Vagina (tissue), 2 donors: ENCODE data around the gene RERG. TPM values are rescaled to one million over a fixed set of nuclear protein-coding genes. Genes with fewer than 3 reads are reported as not detected.
A peak's percentile ranks its signal among the peaks of the same experiment; 100 is the strongest.

Experiments used
- DNase-seq, 2 donors: peaks; one replicate each; pipeline ENCODE4 v3.0.0-alpha.2; 2017; ENCODE audit errors: extremely low spot score in 2 of 2
- H3K27ac ChIP-seq: fragments of 200-600 bp; sonication (generic); one replicate; pipeline ENCODE4 v1.5.1; 2019
- H3K27me3 ChIP-seq: fragments of 200-600 bp; sonication (generic); one replicate; pipeline ENCODE4 v1.5.1; 2019
- H3K36me3 ChIP-seq, 2 donors: fragments of 200-600 bp; sonication (generic); one replicate each; pipeline ENCODE4 v1.5.1; 2017 to 2019
- H3K4me1 ChIP-seq: fragments of 200-600 bp; sonication (generic); one replicate; pipeline ENCODE4 v1.5.1; 2019
- H3K4me3 ChIP-seq, 2 donors: fragments of 200-600 bp; sonication (generic); 1 replicate in 1 of 2; 2 replicates in 1 of 2; pipeline ENCODE4 v1.5.1; 2016 to 2019
- H3K9me3 ChIP-seq: fragments of 200-600 bp; sonication (generic); one replicate; pipeline ENCODE4 v1.5.1; 2019
- CTCF ChIP-seq, 3 experiments: fragments of 450-650 bp in 2 of 3; fragments of 200-600 bp in 1 of 3; sonication (generic) in 1 of 3; IDR thresholded peaks; one replicate each; pipeline ENCODE4 v1.5.1; 2017 to 2019; ENCODE audit warnings: antibody characterized with exemption in 3 of 3, mild to moderate bottlenecking in 2 of 3, moderate library complexity in 2 of 3
- POLR2A ChIP-seq, 2 donors: fragments of 450-650 bp; IDR thresholded peaks; one replicate each; pipeline ENCODE4 v1.6.1; 2017; ENCODE audit warnings: antibody characterized with exemption in 2 of 2, mild to moderate bottlenecking in 2 of 2, moderate library complexity in 2 of 2
- POLR2AphosphoS5 ChIP-seq, 2 donors: sonication (generic); formaldehyde crosslinking; IDR thresholded peaks; one replicate each; pipeline ENCODE4 v1.9.0; 2017; ENCODE audit warnings: antibody characterized with exemption in 2 of 2, mild to moderate bottlenecking in 2 of 2, low read depth in 1 of 2; ENCODE audit not compliant: insufficient read depth in 1 of 2
- intact Hi-C: fragments of 100-400 bp; cut with DNase I; formaldehyde crosslinking; loops from one replicate; pipeline ENCODE4 v1.15.1; 2023
- total RNA-seq: library from RNA; depleted of rRNA; stranded (reverse); fragments of >200 nt; gene quantifications from one replicate; pipeline ENCODE4 v1.2.3, GENCODE V29; 2016

The RERG gene
- total RNA-seq, 1 donor from 2014 or later: 31.9 TPM

- peak in 1 of 2 donors; percentile 58 for TF ChIP-seq POLR2AphosphoS5 (IDR thresholded peaks at IDR 0.05; ENCODE audit: insufficient read depth in 1 of 2, low read depth in 1 of 2)
- no peak for TF ChIP-seq CTCF (IDR thresholded peaks at IDR 0.05)
- H3K27me3 ChIP-seq: no peaks in the 10 kb centered on the region
- no peaks in the 10 kb centered on the region for H3K9me3 ChIP-seq
- no peaks in the 10 kb centered on the region for H3K36me3 ChIP-seq
- H3K27ac ChIP-seq: peak overlapping the region; percentile 79
- no peak overlapping the region for H3K4me3 ChIP-seq
- no peak for DNase-seq
- peaks cover 30% of the 10 kb centered on the region for H3K4me1 ChIP-seq
- intact Hi-C loops: no loop called here
These were observed 56.1 kb downstream of the RERG start for GRCh38 chr12:15165012-15165659.

GRCh38 chr12:15163030-15163976 is 57.9 kb downstream of the RERG start:
- Histone ChIP-seq H3K27me3 (no peaks in the 10 kb centered on the region), H3K27ac (peak overlapping the region; percentile 79), H3K36me3 (no peaks in the 10 kb centered on the region), H3K4me3 (no peak overlapping the region), H3K9me3 (no peaks in the 10 kb centered on the region), H3K4me1 (peaks cover 26% of the 10 kb centered on the region)
- intact Hi-C loops: no loop called here
- no peak for DNase-seq
- TF ChIP-seq POLR2AphosphoS5 (IDR thresholded peaks at IDR 0.05; ENCODE audit: insufficient read depth in 1 of 2, low read depth in 1 of 2) (no peak), POLR2A (IDR thresholded peaks at IDR 0.05) (no peak), CTCF (IDR thresholded peaks at IDR 0.05) (no peak)

- no peaks in the 10 kb centered on the region for H3K9me3 ChIP-seq
- H3K27ac ChIP-seq: peak overlapping the region; percentile 70
- DNase-seq: no peak
- peak in 1 of 2 donors; percentile 12 for TF ChIP-seq POLR2AphosphoS5 (IDR thresholded peaks at IDR 0.05; ENCODE audit: insufficient read depth in 1 of 2, low read depth in 1 of 2)
- TF ChIP-seq POLR2A (IDR thresholded peaks at IDR 0.05): no peak
- no peak overlapping the region for H3K4me3 ChIP-seq
- intact Hi-C loops: loop anchor here (5.0 kb wide), 1 partner anchor 49 kb away; no protein-coding TSS in a partner anchor
- H3K36me3 ChIP-seq: no peaks in the 10 kb centered on the region
- peaks cover 31% of the 10 kb centered on the region for H3K4me1 ChIP-seq
- H3K27me3 ChIP-seq: no peaks in the 10 kb centered on the region
These were observed 63.1 kb downstream of the RERG start for GRCh38 chr12:15158083-15158482.

DNA sequence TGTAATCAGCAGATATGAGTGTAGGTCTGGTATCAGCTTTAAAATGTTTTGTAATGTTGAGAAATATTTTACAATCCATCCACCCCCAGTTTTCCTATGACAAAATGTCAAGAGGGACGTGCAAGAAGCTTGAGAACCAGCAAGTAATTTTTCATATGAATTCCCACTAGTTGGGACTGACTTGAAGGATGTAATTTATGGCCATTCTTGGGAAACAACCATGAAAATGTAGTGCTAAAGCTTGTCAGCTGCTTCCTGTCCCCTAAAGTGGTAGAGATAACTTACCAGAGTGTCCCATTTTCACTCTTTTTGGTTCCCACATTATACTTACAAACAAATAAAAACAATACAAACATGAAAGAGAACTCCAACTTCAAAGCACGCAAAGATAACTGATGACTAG is 63.9 kb downstream of the RERG start:
- no peaks in the 10 kb centered on the region for H3K27me3 ChIP-seq
- H3K27ac ChIP-seq: peak overlapping the region; percentile 70
- H3K36me3 ChIP-seq: no peaks in the 10 kb centered on the region
- peaks cover 39% of the 10 kb centered on the region for H3K4me1 ChIP-seq
- H3K4me3 ChIP-seq: no peak overlapping the region
- no peak for TF ChIP-seq POLR2AphosphoS5 (IDR thresholded peaks at IDR 0.05; ENCODE audit: insufficient read depth in 1 of 2, low read depth in 1 of 2)
- TF ChIP-seq POLR2A (IDR thresholded peaks at IDR 0.05): no peak
- TF ChIP-seq CTCF (IDR thresholded peaks at IDR 0.05): no peak
- DNase-seq: no peak
- intact Hi-C loops: loop anchor here (5.0 kb wide), 1 partner anchor 50 kb away; no protein-coding TSS in a partner anchor
- no peaks in the 10 kb centered on the region for H3K9me3 ChIP-seq

- peak overlapping the region; percentile 73 for H3K27ac ChIP-seq
- no peak for DNase-seq
- TF ChIP-seq CTCF (IDR thresholded peaks at IDR 0.05) (no peak), POLR2AphosphoS5 (IDR thresholded peaks at IDR 0.05; ENCODE audit: insufficient read depth in 1 of 2, low read depth in 1 of 2) (no peak), POLR2A (IDR thresholded peaks at IDR 0.05) (no peak)
- H3K4me1 ChIP-seq: peaks cover 47% of the 10 kb centered on the region
- H3K27me3 ChIP-seq: no peaks in the 10 kb centered on the region
- H3K4me3 ChIP-seq: no peak overlapping the region
- no peaks in the 10 kb centered on the region for H3K36me3 ChIP-seq
- intact Hi-C loops: loop anchor here (5.0 kb wide), 1 partner anchor 52 kb away; no protein-coding TSS in a partner anchor
- no peaks in the 10 kb centered on the region for H3K9me3 ChIP-seq
These were observed 65.9 kb downstream of the RERG start for GRCh38 chr12:15155271-15155670.
